ENCODE data around the gene EN2.

DNA sequence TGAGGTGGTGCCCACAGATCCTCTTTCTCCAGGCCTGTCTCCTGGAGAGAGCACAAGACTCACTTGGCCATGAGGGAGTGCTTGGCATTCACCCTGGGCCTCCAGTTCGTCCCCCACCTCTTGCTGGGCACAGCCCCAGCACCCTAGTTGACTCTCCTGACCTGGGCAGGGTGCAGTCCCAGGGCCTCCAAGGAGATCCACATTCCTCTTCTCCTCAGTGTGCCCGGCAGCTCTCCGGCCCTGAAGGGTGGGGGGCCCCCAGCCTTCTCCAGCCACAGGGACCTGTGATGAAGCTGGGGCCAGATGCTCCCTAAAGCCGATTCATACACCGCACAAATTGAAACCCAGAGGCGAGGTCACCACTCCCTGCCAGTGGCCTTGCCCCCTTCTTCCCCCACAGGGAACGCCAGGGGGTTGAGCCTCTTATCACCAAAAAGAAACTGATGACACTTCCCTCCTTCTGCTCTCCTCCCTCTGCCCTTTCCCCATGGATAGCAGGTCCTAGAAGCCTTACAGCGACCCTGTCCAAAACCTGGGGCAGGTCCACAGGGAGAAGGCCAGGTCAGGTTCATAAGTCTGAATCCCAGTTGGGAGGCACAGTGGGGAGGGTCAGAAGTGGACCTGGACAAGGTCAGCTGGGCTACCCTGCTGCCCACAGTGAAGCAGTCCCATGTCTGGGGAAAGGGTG lies 3.1 kb downstream of the EN2 start:
- TF ChIP-seq, protein P1, sequence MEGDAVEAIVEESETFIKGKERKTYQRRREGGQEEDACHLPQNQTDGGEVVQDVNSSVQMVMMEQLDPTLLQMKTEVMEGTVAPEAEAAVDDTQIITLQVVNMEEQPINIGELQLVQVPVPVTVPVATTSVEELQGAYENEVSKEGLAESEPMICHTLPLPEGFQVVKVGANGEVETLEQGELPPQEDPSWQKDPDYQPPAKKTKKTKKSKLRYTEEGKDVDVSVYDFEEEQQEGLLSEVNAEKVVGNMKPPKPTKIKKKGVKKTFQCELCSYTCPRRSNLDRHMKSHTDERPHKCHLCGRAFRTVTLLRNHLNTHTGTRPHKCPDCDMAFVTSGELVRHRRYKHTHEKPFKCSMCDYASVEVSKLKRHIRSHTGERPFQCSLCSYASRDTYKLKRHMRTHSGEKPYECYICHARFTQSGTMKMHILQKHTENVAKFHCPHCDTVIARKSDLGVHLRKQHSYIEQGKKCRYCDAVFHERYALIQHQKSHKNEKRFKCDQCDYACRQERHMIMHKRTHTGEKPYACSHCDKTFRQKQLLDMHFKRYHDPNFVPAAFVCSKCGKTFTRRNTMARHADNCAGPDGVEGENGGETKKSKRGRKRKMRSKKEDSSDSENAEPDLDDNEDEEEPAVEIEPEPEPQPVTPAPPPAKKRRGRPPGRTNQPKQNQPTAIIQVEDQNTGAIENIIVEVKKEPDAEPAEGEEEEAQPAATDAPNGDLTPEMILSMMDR (IDR thresholded peaks at IDR 0.05 in 2 of 3, conservative IDR thresholded peaks at IDR 0.05 in 1 of 3; ENCODE audit: control insufficient read depth in 2 of 3, extremely low read depth in 1 of 3, insufficient read depth in 1 of 3, low read depth in 3 of 3, low read length in 3 of 3), result no peak
- TF ChIP-seq SUPT20H (IDR thresholded peaks at IDR 0.05; ENCODE audit: borderline replicate concordance, control insufficient read depth, low read depth, low read length), result no peak
- TF ChIP-seq GABPA (IDR thresholded peaks at IDR 0.05; ENCODE audit: low read depth), result no peak
